Kasumi-1 (cell line): ENCODE results near the gene NR6A1.

Experiments
- DNase-seq, 2 experiments: peaks; one replicate each; lab custom pipeline; 2025; lab: John Stamatoyannopoulos, UW

NR6A1 gene

DNA sequence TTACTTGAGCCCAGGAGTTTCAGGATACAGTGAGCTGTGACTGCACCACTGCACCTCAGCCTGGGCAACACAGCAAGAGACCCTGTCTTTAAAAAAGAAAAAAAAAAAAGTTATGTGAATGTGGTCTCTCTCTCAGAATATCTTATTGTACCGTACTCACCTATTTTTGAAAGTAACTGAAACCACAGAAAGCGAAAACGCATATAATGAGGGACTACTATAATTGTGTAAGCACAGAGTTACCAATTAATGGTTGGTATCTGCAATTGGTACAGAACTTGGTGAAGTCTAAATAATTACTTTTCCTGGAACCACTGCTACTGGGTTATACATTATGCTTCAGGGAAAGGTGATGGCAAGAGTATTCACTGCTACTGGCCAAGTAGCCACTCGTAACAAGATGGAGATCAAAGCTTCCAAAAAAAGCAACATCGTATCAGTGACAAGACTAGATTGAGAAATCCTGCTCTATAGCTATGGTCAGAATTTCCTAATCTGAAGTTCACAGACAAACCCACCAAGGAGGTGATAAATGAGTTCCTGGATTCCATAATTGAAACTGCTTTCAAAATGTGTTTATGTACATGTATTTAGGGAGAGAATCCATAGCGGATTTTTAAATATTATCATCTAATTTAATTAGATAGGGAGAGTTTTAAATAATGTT lies 82.7 kb downstream of the NR6A1 start:
- no peak for DNase-seq

DNA sequence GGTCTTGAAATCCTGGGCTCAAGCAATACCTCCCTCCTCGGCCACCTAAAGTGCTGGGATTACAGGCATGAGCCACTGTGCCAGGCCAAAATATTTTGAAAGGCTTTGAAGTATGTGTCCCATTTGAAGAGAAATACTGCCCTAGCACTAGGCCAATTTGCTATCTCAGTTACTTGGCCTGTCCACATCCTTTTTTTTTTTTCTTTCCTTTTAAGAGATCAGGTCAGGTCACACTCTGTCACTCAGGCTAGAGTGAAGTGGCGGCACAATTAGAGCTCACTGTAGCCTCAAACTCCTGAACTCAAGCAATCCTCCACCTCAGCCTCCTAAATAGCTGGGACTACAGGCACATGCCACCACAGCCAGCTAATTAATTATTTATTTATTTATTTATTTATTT lies 84.2 kb downstream of the NR6A1 start:
- no peak for DNase-seq

DNA sequence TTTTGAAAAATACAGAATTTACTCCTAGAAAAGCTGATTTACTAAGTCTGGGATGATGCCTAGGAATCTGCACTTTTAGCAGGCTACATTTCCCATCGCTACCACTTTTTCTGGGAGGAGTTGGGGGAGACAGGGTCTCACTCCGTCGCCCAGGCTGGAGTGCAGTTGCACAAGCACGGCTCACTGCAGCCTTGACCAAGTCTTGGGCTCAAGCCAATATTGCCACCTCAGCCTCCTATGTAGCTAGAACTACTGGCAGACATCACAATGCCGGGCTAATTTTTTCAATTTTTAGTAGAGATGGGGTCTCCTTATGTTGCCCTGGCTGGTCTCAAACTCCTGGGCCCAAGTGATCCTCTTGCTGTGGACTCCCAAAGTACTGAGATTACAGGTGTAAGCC lies 85.9 kb downstream of the NR6A1 start:
- no peak for DNase-seq

DNA sequence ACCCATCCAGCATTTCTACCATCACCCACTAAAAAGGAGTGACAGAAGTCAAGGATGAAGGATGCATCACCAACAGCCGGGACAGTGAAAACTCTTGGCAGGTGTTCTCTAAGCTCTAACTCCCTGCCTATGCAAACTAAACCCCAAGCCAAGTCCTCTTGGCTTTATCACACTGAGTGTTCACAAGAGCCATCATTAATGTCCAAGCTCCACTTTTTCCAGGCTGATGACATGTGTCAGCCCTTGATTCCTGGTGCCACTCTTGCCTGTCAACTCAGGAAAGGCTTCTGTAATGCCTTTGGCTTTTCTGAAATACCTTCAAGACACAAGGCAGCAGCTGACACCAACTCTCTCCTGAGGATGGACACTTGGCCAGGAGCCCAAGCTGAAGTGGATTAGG lies 86.9 kb downstream of the NR6A1 start:
- no peak for DNase-seq

DNA sequence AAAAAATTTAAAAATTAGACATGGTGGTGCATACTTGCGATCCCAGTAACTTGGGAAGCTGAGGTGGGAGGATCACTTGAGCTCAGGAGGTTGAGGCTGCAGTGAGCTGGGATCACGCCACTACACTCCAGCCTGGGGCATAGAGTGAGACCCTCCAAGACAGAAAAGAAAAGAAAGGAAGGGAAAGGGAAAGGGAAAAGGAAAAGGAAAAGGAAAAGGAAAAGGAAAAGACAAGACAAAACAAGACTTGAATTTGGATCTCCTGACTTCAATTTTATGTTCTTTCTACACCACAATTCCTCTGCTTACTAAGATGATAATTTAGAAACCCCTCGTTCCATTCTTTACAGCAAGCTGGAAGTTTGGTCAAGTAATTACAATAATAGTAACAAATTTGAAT lies 88.1 kb downstream of the NR6A1 start:
- DNase-seq, result no peak

DNA sequence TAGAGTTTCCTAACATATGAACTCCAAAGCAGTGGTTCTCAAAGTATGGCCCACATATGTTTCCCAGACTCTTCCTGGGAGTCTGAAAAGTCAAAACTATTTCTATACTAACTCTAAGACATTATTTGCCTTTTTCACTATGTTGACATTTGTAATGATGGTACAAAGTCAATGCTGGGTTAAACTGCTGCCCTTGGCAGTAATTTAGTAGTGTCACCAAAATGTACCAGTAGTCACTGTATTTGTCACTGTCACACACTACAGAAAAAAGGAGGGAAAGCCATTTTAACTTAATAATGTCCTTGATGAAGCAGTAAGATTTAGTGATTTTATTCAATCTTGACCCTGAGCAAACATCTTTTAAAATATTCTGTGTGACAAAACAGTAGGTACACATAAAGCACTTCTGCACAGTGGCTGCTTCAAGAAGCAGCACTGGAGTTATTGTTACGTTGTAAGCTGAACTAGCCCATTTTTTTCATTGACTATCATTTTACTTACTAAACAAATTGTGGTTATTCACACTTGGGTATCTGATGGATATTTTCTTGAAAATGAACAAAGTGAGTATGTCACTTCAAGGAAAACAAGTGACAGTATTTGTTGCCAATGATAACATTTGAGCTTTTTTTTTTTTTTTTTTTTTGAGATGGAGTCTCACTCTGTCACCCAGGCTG lies 90.3 kb downstream of the NR6A1 start:
- no peak for DNase-seq

DNA sequence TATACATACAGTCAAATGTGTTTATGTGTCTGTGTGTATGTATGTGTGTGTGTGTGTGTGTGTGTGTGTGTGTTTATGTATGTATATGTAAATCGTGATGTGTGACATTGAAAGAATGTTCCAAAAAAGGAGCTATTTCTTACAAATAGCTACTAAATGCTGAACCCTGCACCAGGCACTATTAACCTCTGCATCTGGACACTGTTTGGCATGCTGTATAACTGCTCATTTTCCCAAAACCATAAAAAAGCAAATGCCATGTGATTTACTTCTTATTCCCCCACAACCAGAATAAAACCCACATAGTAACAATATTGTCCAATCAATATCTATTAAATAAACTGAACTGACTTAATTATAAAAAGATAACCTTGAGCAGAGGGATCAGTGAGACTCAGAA lies 91.1 kb downstream of the NR6A1 start:
- no peak for DNase-seq

DNA sequence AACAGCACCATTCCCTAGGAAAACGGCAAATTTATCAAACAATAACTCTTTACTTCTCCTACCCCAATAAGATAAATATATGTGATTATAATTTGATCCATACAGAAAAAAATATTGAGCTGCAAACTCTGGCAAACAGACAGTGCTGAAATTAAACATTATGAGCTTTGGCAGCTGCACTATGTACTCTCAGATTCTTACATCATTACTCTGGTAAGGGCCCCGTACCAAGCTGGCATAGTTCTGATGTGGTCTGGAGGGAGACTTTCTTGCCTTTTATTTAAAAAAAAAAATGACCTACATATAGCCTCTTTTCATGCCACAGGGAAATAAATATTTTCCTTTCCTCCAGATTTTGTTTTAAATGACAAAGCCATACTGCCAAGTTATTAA lies 95.0 kb downstream of the NR6A1 start:
- DNase-seq, result no peak

DNA sequence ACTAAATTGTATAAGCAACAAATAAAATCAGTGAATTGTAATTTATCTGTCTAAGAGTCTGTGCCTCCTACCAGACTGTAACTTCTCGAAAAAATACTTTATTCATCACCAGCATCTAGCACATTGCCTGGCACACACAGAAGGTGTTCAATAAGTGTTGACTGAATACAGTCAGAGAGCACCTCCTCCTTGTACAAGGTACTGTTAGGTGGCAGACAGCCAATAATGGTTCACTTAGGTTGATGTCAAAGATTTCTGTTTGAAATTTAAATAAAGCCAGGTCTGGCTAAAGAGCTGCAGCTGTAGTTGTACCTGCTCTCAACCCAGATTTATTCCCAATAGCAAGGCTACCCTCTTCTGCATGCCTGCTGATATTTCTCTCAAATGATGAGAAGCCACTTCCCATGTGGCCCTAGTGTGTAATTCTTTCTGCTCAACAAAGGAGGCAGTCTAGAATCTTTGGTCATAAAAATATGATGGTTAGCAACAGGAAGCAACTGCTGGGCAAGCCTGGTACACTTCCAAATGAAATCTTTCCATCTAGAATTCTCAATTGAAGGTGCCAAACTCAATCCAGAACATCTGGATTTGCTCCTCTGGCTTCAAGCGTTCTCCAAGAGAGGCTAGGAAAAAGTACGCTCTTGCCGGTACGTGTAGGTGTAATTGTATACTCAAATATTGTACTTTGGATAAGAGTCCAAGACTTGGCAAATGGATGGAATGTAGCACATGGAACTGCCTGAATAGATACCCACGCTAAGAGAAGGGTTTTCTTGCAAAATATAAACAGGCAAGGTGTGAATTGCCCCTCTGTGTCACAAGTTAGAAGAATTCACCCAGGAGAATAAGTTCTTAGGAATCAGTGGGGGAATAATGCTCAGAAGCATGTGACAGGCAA lies 95.6 kb downstream of the NR6A1 start:
- DNase-seq, result peak; percentile 38 to 54

DNA sequence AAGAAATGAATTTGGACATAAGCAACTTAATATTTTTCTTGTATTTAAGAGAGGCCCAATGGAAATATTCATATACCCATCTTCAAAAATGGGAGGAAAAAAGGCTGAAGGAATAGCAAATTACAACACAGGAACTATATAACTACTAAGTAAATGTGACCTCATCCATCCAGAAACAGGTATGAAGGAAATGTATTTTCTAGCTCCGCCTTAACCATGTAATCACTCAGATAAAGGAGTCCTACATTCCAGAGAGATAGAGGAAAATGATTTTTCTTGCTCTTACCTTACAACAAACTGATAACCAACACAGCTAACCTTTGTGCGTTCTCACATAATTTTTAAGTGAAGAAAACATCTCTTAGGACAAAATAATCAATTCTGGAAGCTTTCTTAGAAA lies 96.5 kb downstream of the NR6A1 start:
- no peak for DNase-seq

DNA sequence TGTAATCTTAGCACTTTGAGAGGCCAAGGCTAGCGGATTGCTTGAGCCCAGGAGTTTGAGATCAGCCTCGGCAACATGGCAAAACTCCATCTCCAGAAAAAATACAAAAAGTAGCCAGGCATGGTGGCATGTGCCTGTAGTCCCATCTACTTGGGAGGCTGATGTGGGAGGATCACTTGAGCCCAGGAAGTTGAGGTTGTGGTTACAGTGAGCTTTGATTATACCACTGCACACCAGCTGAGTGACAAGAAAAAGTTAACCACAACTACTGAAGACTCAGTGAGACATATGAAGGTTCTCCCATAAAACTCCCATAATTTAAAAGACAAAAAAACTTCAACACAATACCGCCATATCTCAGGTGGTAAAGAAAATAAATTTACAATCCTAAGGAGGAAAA lies 98.0 kb downstream of the NR6A1 start:
- peak in 1 of 2 experiments; percentile 15 for DNase-seq

DNA sequence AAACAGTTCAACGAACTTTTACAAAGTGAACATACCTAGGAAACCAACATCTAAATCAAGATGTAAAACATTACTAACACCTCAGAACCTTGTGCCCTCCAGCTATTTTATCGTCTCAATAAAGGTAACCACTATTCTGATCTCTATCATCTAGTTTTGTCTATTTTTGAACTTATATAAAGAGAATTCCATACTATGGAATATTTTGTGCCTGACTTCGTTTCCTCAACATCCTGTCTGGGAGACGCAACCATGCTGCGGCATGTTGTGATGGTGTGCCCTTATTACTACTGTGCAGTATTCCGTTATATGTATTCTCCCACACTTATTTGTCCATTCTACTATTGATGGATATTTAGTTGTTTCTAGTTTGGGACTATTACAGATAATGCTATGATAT lies 99.2 kb downstream of the NR6A1 start:
- DNase-seq, result no peak

DNA sequence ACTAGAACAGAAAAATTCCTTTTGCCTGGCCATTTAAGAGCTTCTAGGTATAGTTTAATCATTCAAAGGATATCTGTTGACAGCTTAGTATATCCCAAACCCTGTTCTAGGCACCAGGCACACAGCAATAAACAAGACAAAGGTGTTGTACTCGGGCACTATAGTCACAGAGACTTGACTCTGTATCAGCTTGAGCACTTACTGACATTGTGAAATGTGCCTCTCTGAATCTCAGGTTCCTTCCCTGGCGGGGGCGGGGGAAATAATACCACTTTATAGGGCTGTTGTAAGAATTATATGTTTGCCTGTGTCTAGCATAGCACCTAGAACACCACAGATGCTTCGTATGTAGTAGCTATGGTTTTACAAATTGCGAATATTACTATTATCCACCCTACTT lies 104.5 kb downstream of the NR6A1 start:
- DNase-seq, result no peak

DNA sequence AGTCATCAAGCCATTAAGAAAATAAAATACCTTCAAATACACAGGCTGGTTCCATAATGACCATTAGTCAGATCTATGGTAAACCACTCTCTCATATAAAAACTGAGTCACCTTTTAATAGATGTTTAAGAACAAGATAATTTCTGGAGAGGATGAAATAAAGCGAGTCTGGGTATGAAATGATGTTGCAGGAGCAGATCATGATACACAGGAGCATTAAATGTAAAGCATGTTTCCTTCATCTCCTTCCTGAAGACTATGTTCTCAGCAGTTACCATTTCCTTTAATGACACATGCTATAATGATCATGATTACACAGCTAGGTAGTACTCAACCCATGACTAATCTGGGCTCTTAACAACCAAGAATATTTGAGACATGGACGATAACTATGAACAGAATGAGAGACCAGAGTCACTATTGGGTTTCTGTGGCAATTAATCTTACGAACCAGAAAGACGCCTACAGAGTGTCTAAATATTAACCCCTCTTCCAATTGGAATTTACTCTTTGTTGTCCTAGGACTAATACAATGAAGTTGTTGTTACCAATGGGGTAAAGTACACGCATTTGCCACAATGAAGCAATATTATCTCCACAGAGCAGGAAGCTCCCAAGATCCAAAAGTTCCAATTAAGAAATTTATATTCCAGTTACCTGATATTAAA lies 105.6 kb downstream of the NR6A1 start:
- no peak for DNase-seq

DNA sequence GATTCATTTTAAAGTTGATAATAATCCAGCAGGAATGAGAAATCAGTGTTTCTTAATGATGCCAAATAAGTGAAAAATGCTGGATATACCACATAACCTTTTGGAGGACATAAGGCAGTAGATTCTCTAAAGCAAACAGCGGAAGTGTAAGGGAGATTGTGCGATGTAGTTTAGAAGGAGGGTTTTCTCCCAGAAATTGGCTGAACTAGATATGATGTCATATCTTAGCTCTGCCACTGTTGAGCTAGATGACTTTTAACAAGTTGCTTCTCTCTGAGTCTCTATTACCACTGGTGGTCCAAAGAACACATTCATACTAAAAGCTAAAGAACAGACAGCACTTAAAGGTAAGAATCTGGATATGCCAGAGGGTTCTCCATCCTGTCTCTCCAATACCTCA lies 107.0 kb downstream of the NR6A1 start:
- DNase-seq, result no peak

DNA sequence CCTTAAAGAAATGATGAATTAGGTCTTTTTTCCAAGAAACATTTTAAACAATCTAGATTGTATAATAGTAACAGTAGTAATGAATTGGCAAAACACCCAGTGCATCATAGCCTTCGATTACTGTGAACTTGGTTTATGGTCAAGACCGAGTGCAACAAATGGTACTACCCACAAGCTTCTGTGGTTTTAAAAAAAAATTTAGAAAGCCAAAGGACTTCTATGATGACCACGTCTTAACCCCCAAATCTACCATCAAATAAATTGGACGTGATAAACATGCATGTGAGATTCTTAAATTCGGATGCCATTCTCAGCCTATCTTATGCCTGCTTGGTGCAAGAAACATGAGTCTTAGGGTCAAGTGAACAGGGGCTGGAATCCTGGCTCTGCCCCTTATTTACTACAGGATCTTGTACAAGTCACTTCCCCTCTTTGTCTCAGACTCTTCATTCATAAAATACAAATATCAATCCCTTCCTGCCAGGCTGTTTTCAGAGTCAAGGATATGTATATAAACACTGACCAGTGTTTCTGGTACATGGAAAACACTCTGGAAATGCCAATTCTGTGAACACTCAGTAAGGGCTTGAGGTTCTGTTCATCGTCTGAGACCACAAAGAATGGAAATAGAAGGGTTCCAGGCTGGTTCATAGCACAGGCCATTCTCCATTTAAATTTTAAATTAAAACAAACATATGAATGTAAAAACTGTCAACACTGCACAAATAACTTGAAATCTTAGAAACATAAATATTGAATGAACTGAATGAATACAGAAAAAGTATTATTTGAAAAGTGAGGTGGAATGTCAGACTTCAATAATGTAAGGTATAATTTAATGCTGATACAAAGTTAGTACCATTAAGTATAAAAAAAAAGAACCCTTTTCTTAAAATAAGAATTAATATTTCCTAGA lies 107.8 kb downstream of the NR6A1 start:
- DNase-seq, result no peak

DNA sequence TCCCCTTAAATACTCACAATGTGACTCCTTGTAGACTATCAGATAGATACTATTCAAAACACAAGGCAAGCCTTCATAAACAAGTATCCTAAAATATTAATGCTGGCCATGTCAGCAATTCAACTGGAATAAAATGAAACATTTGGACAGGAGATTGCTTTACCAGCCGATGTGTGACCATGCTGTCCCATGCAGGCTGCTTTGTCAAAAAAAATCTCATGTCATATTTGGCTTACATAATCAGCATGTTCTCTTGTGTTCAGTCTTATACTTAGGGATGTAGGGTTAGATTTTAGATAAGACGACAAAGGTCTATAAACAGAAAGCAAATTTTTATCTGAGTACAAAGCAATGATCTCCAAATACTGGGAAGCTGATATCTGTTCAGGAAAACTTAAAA lies 108.5 kb downstream of the NR6A1 start:
- DNase-seq, result no peak

DNA sequence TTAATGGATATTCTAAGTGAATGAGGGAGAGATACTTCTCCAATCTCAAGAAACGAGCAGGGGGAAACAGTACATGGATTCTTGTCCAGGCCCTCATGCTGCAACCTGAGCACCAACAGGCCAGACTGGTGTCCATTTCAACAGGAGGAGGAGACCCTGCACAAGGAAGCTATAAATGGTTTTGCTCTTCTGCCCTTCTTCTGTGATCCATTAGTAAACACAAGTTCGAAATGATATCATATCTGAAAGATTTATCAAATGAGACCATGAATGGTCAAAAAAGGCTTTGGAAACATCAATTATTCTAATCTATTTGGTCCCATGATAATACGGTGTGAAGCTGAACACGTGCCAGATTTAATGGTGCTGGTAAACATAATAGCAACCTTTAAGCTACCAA lies 109.8 kb downstream of the NR6A1 start:
- no peak for DNase-seq

DNA sequence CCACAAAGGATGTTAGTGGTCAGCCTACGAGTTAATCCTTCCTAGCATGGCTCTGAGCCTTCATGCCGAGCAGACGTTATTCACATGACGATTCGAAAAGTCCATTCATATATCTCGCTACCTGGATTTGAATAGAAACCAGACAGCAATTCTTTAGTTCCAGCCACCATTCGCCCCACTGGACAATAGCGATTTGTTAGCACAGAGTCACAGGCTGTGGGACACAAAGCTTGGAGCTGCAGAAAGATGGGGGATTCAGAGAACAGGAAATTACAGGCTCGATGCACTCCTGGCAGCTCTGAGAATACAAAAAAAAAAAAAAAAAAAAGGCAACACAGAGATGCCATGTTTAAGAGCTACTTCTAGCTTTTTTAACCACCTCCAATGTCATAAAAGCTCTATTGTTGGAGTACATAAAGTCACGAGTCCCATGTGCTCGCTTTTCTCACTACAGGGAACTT lies 110.7 kb downstream of the NR6A1 start:
- peak; percentile 69 to 72 for DNase-seq

DNA sequence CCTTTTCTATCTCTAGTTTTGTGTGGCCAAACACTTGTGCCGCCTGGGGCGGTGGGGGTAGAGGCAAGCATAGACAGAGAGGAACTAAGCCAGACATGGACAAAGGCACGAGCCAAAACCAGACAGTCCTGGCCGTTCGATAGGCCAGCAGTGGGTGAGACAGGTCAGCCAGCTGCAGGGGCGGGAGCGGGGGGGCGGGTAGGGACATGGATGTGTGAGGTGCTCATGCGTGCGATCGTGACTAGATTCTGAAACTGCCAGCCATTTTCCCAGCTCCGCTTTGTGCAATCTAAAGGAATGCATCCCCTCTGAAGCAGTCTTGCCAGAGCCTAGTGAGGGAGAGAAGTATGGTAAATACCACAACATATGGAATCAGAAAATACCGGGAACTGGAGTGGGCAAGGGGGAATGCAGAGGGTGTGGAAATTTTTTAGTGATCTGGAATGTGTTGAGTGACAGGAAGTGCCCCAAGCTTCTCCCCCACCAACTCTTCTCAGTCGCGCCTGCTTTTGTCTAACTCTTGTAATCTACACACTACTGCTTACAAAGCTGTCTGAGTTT lies 111.9 kb downstream of the NR6A1 start:
- peak; percentile 94 for DNase-seq
